Neutrophil (primary cell): ENCODE measurements around the gene CD52.
"Not testable (repeated sequence)": the region's sequence is repeated elsewhere in the genome, so short reads cannot be mapped to it uniquely, and the experiment has no call there.

Source experiments
- H3K27ac ChIP-seq: fragments of 200-600 bp; sonication (generic); 2 replicates; pipeline ENCODE4 v1.5.1; 2016; ENCODE audit warnings: mild to moderate bottlenecking, moderate library complexity
- H3K27me3 ChIP-seq: fragments of 200-600 bp; sonication (generic); 2 replicates; pipeline ENCODE4 v1.6.0; 2016; ENCODE audit warnings: mild to moderate bottlenecking
- H3K36me3 ChIP-seq: fragments of 200-600 bp; sonication (generic); 2 replicates; pipeline ENCODE4 v1.5.1; 2017
- H3K4me1 ChIP-seq, 2 experiments: fragments of 200-600 bp in 1 of 2; sonication (generic) in 1 of 2; 1 replicate in 1 of 2; 2 replicates in 1 of 2; pipeline versions ENCODE4 v1.5.1 to v1.6.1; 2013 to 2016; ENCODE audit warnings: low read depth in 1 of 2, low read length in 1 of 2, mild to moderate bottlenecking in 1 of 2, moderate library complexity in 1 of 2; ENCODE audit not compliant: control insufficient read depth in 1 of 2, insufficient read depth in 1 of 2
- H3K4me3 ChIP-seq, 2 experiments: fragments of 200-600 bp in 1 of 2; sonication (generic) in 1 of 2; 1 replicate in 1 of 2; 2 replicates in 1 of 2; pipeline ENCODE4 v1.5.1; 2013 to 2016; ENCODE audit warnings: low read depth in 1 of 2, low read length in 1 of 2, mild to moderate bottlenecking in 1 of 2, moderate library complexity in 1 of 2
- H3K9me3 ChIP-seq: fragments of 200-600 bp; sonication (generic); 2 replicates; pipeline ENCODE4 v1.5.1; 2016
- TF ChIP-seq, protein P1 (sequence below): fragments of 200-600 bp; sonication (generic); IDR thresholded peaks from 2 replicates; pipeline ENCODE4 v1.5.1; 2016; ENCODE audit warnings: antibody characterized with exemption

The CD52 gene

DNA sequence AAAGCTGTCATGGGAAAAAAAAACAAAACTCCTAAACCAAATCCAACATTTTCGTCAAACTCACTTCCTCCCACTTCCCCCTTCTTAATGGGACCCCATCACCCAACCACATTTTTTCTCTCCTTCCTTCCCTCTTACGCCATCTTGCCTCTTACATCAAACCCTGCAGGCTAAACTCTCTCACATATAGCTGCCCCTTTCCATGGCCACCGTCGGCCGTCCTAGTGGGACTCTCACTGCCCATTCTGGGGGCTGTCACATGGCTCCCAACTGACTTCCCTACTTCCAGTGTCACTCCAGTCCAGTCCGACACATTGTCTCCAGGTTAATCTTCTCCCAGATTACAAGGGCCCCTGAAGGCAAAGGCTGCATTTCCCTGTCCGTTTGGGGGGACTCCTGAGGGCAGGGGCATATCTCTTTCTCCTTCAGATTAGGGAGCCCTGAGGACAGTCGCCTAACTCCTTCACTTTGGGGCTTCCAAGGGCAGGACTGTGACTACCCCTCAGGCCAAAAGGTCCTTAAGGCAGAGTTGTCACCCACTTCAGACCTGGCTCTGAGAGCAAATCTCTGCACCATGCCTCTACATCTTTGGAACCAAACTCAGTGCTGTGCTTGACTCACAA is 12.0 kb upstream of the CD52 start:
- Histone ChIP-seq H3K9me3 (no peaks in the 10 kb centered on the region), H3K36me3 (no peaks in the 10 kb centered on the region), H3K27me3 (no peaks in the 10 kb centered on the region), H3K4me3 (peak overlapping the region; percentile 82 to 89), H3K4me1 (peaks cover 50 to 52% of the 10 kb centered on the region in 2 experiments), H3K27ac (peak overlapping the region; percentile 91)
- TF ChIP-seq, protein P1, sequence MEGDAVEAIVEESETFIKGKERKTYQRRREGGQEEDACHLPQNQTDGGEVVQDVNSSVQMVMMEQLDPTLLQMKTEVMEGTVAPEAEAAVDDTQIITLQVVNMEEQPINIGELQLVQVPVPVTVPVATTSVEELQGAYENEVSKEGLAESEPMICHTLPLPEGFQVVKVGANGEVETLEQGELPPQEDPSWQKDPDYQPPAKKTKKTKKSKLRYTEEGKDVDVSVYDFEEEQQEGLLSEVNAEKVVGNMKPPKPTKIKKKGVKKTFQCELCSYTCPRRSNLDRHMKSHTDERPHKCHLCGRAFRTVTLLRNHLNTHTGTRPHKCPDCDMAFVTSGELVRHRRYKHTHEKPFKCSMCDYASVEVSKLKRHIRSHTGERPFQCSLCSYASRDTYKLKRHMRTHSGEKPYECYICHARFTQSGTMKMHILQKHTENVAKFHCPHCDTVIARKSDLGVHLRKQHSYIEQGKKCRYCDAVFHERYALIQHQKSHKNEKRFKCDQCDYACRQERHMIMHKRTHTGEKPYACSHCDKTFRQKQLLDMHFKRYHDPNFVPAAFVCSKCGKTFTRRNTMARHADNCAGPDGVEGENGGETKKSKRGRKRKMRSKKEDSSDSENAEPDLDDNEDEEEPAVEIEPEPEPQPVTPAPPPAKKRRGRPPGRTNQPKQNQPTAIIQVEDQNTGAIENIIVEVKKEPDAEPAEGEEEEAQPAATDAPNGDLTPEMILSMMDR = no peak

DNA sequence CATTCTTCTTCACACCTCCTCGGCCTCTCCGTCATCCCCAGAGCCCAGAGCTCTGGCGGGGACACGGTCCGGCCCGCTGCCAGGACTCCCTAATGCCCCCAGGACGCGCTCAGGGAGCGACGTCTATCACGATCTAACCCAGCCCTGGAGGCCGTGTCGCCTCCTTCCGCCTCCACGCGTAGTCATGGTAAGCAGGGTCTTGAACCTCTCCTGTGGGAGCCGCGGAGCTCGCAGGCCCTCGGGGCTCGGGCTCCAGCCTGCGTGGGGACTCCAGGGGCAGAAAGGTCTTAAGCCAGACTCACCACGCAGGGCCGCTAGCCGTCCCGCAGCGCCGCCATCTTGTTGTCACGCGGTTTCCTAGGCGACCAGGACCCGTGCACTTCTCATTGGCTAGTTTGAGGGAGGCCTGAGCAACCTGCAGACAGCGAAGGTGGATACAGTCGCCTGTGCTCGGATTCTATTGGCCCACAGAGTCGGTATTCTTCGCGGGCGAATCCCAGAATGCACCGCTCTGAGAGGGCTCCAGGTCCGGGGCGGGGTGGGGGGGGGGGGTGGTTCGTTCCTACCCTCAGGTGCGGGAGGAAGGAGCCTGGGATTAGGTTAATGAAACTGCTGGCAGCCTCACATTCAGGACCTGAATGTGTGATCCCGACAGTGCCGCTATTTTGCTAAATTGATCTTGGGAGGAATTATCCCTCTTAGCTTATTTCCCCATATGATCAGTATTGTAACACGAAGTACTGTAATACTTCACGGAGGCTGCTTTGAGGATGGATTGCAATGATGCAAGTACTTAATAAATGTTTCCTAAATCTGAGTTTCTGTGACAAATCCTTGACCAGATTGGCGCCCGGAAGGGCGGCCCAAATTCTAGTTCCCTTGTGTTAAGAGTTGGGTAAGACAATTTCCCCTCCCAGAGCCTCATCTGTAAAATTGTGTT is 11.2 kb upstream of the CD52 start, which contains the start of gene UBXN11:
UBXN11 (minus strand) TSS at position 347 of the 940 bp plus-strand sequence. CDS start 3,753 bp downstream, outside the sequence.
- H3K36me3 ChIP-seq = no peaks in the 10 kb centered on the region
- H3K9me3 ChIP-seq = no peaks in the 10 kb centered on the region
- H3K4me3 ChIP-seq = peak within 1 kb of the TSS; percentile 82 to 89
- TF ChIP-seq, protein P1 = peak; percentile 29
- H3K27me3 ChIP-seq = no peaks in the 10 kb centered on the region
- H3K27ac ChIP-seq = peak within 1 kb of the TSS; percentile 91
- peaks cover 50 to 52% of the 10 kb centered on the region in 2 experiments for H3K4me1 ChIP-seq

DNA sequence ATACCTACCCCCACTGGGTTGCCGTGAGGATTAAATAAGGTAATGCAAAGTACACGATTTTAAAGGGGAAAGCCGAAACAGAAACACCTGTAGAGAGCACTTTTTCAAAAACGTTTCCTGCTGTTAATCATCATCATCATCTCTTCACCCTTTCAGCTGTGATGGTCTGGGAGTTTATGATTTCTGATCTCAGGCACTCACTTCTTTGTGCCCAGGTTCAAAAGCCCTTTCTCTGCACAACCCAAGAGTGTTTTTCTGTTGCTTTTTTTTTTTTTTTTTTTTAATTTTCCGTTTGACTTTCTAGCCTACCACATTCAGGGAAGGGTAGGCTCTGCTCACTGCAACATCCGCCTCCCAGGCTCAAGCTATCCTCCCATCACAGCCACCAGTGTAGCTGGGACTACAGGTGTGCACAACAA is 10.4 kb upstream of the CD52 start:
- H3K27me3 ChIP-seq = no peaks in the 10 kb centered on the region
- TF ChIP-seq, protein P1 = no peak
- H3K36me3 ChIP-seq = no peaks in the 10 kb centered on the region
- peaks cover 50 to 52% of the 10 kb centered on the region in 2 experiments for H3K4me1 ChIP-seq
- H3K4me3 ChIP-seq = peak overlapping the region; percentile 82 to 89
- peak overlapping the region; percentile 91 for H3K27ac ChIP-seq
- no peaks in the 10 kb centered on the region for H3K9me3 ChIP-seq

DNA sequence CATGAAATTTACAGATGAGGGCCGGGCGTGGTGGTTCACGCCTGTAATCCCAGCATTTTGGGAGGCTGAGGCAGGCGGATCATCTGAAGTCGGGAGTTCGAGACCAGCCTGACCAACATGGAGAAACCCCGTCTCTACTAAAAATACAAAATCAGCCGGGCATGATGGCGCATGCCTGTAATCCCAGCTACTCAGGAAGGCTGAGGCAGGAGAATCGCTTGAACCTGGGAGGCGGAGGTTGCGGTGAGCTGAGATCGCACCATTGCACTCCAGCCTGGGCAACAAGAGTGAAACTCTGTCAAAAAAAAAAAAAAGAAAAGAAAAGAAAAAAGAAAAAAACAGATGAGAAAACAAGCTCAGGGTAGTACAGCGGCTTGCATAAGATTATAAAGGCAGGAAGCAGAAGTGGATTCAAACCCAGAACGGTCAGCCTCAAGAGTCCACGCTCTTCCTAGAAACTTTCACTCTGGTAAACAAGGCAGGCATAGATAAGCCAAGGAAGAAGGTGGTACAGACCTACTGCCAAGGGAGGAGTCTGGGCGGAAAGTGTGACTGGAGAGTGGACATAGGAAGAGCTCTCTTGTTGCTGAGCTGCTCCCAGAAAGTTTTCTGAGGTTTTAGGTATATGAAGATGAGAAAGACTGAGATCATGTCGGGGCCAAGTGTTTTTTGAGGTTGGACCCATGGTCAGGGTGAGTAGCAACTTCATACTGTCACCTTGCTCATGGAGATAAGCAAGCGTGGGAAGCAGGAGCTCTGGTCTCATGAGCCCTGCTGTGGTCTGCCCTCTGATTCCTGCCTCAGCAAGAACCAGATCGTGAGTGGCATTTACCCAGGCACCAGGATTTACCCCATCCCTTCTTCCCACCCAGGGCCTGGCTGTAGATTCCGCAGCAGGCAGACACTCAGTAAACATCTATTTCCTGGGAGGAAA is 9.5 kb upstream of the CD52 start:
- H3K9me3 ChIP-seq, H3K27me3 ChIP-seq, H3K36me3 ChIP-seq: not testable (repeated sequence)
- peak overlapping the region; percentile 91 for H3K27ac ChIP-seq
- peaks cover 50 to 52% of the 10 kb centered on the region in 2 experiments for H3K4me1 ChIP-seq
- H3K4me3 ChIP-seq = peak overlapping the region; percentile 13 to 82

DNA sequence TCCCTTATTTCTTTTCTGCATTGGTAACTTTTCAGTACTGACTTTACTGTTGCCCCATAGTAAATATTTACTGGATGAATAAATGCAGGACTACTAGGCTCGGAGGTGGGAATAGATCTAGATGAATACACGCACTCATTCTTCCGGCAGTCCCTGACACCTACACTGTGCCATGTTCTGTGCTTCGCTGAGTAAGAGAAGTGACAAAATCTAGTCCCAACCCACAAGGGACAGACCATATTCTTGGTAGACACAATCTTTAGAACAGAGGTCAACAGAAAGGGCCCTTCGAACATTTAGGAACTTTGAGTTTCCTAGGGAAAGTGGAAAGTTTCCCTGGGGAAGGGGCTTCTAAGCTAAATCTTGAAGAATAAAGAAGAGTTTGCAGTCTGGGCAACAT is 3.3 kb upstream of the CD52 start:
- Histone ChIP-seq H3K36me3 (no peaks in the 10 kb centered on the region), H3K4me1 (peaks cover 52 to 53% of the 10 kb centered on the region in 2 experiments), H3K27ac (peak overlapping the region; percentile 74), H3K27me3 (no peaks in the 10 kb centered on the region), H3K9me3 (no peaks in the 10 kb centered on the region), H3K4me3 (no peak overlapping the region)
- TF ChIP-seq, protein P1 = no peak
